SK-N-SH (cell line): Measurements from ENCODE around the gene EME2. TPM values are rescaled to one million over a fixed set of nuclear protein-coding genes. Genes with fewer than 3 reads are reported as not detected.

Source experiments
- CTCF ChIA-PET: fragments of 300-600, 350-600 bp; formaldehyde crosslinking; extraction: SDS; loops from one replicate; lab custom pipeline; 2021; lab: Yijun Ruan, JAX
- POLR2A ChIA-PET: fragments of 350-600 bp; sonication (Branson Sonifier 250); formaldehyde crosslinking; extraction: SDS; loops from one replicate; lab custom pipeline; 2020; ENCODE audit warnings: antibody characterized with exemption, inconsistent platforms; lab: Yijun Ruan, JAX
- DNase-seq: peaks from one replicate; pipeline ENCODE4 v3.0.0; 2012
- H2AFZ ChIP-seq: fragments of 200-600 bp; sonication (generic); 2 replicates; pipeline ENCODE4 v1.8.1; 2016; ENCODE audit warnings: antibody characterized with exemption, mild to moderate bottlenecking, low read depth
- H3F3A ChIP-seq: fragments of 200-600 bp; sonication (generic); replicated peaks from 2 replicates; pipeline ENCODE3; 2016; ENCODE audit warnings: antibody characterized with exemption, mild to moderate bottlenecking; ENCODE audit not compliant: insufficient read depth
- H3K27ac ChIP-seq, 2 experiments: fragments of 200-500 bp in 1 of 2; fragments of 200-600 bp in 1 of 2; sonication (Bioruptor generic) in 1 of 2; sonication (generic), shearing (Covaris generic) in 1 of 2; 2 replicates each; pipeline versions ENCODE4 v1.5.1 to v1.6.1; 2014 to 2016; ENCODE audit warnings: low read depth in 2 of 2, inconsistent platforms in 1 of 2, low read length in 1 of 2, mild to moderate bottlenecking in 1 of 2, mixed read lengths in 1 of 2
- H3K27me3 ChIP-seq: fragments of 200-600 bp; sonication (generic), shearing (Covaris generic); 2 replicates; pipeline ENCODE4 v1.6.1; 2016; ENCODE audit warnings: mixed run types; ENCODE audit not compliant: insufficient read depth
- H3K36me3 ChIP-seq, 2 experiments: fragments of 200-500 bp in 1 of 2; fragments of 200-600 bp in 1 of 2; sonication (Bioruptor generic) in 1 of 2; sonication (generic) in 1 of 2; replicated peaks in 1 of 2; 2 replicates each; pipeline versions ENCODE3 to v1.5.1; 2014 to 2016; ENCODE audit warnings: low read length in 1 of 2, mild to moderate bottlenecking in 1 of 2; ENCODE audit not compliant: insufficient read depth in 2 of 2, control insufficient read depth in 1 of 2
- H3K4me1 ChIP-seq, 2 experiments: fragments of 200-500 bp in 1 of 2; fragments of 200-600 bp in 1 of 2; sonication (Bioruptor generic) in 1 of 2; sonication (generic), shearing (Covaris generic) in 1 of 2; 2 replicates each; pipeline versions ENCODE4 v1.5.1 to v1.6.1; 2014 to 2016; ENCODE audit warnings: low read depth in 1 of 2, low read length in 1 of 2, mixed run types in 1 of 2; ENCODE audit not compliant: insufficient read depth in 2 of 2, control insufficient read depth in 1 of 2
- H3K4me2 ChIP-seq: fragments of 200-600 bp; sonication (generic), shearing (Covaris generic); 2 replicates; pipeline ENCODE4 v1.6.1; 2017; ENCODE audit warnings: mixed run types
- H3K4me3 ChIP-seq, 2 experiments: fragments of 200-500 bp in 1 of 2; fragments of 200-600 bp in 1 of 2; sonication (Bioruptor generic) in 1 of 2; sonication (generic), shearing (Covaris generic) in 1 of 2; 2 replicates each; pipeline versions ENCODE4 v1.5.1 to v1.8.1; 2014 to 2016; ENCODE audit warnings: low read depth in 2 of 2, inconsistent platforms in 1 of 2, low read length in 1 of 2, mild to moderate bottlenecking in 1 of 2, mixed read lengths in 1 of 2, moderate library complexity in 1 of 2
- H3K79me2 ChIP-seq: fragments of 200-600 bp; sonication (generic); 2 replicates; pipeline ENCODE4 v1.8.1; 2017; ENCODE audit warnings: mild to moderate bottlenecking; ENCODE audit not compliant: insufficient read depth
- H3K9ac ChIP-seq: fragments of 200-600 bp; sonication (generic); 2 replicates; pipeline ENCODE4 v1.6.1; 2017; ENCODE audit warnings: mixed run types
- H3K9me2 ChIP-seq: fragments of 200-600 bp; sonication (generic); 2 replicates; pipeline ENCODE4 v1.6.1; 2017; ENCODE audit warnings: mixed run types
- H3K9me3 ChIP-seq: fragments of 200-600 bp; sonication (generic); 2 replicates; pipeline ENCODE4 v1.6.1; 2017; ENCODE audit warnings: mixed run types, mild to moderate bottlenecking, moderate library complexity
- H4K20me1 ChIP-seq: fragments of 200-600 bp; sonication (generic); 2 replicates; pipeline ENCODE4 v1.6.1; 2017; ENCODE audit warnings: mild to moderate bottlenecking, mixed run types; ENCODE audit not compliant: insufficient read depth
- CHD2 ChIP-seq: fragments of 150-350 bp; IDR thresholded peaks from 2 replicates; pipeline ENCODE4 v1.6.1; 2018; ENCODE audit warnings: low read length; ENCODE audit not compliant: partially characterized antibody
- ELF1 ChIP-seq: IDR thresholded peaks from 2 replicates; pipeline ENCODE4 v1.4.0; 2012
- EP300 ChIP-seq, 2 experiments: IDR thresholded peaks; 2 replicates each; pipeline versions ENCODE4 v1.4.0 to v1.6.1; 2012; ENCODE audit warnings: borderline replicate concordance in 1 of 2, low read depth in 1 of 2, low read length in 1 of 2
- FOSL2 ChIP-seq: IDR thresholded peaks from 2 replicates; pipeline ENCODE4 v1.4.0; 2012; ENCODE audit warnings: low read depth, mild to moderate bottlenecking, moderate library complexity, borderline replicate concordance
- FOXJ3 ChIP-seq: sonication (generic); formaldehyde crosslinking; IDR thresholded peaks from 2 replicates; pipeline ENCODE4 v1.5.1; 2020; ENCODE audit warnings: mild to moderate bottlenecking, missing genetic modification reagents
- MEF2A ChIP-seq: IDR thresholded peaks from 2 replicates; pipeline ENCODE4 v1.4.0; 2012; ENCODE audit warnings: low read depth, borderline replicate concordance
- NRF1 ChIP-seq: IDR thresholded peaks from 2 replicates; pipeline ENCODE4 v1.6.1; 2012; ENCODE audit warnings: low read depth, mild to moderate bottlenecking, low read length
- RFX5 ChIP-seq: IDR thresholded peaks from 2 replicates; pipeline ENCODE4 v1.6.1; 2012; ENCODE audit warnings: mild to moderate bottlenecking, improper control_type of control experiment, low read length
- ZBTB33 ChIP-seq: IDR thresholded peaks from 2 replicates; pipeline ENCODE4 v1.4.0; 2012; ENCODE audit warnings: low read depth, borderline replicate concordance
- WGBS: methylation state at CpG from one replicate; pipeline ENCODE4 v1.1.6; 2017; ENCODE audit warnings: low lambda C conversion rate; 5-methylcytosine and 5-hydroxymethylcytosine counted together
- polyA plus RNA-seq, 3 experiments: library from polyadenylated mRNA; depleted of rRNA; stranded (reverse); fragments of >200 nt; gene quantifications; 2 replicates each; pipeline ENCODE4 v1.2.3, GENCODE V29; 2012

Gene EME2
- polyA plus RNA-seq, 1 of the 3 experiments (the other 2 are of a cell fraction), result 10.1 TPM

- no peak overlapping the region for H3K4me3 ChIP-seq
- no peaks in the 10 kb centered on the region for H4K20me1 ChIP-seq
- no peaks in the 10 kb centered on the region for H3K4me1 ChIP-seq
- CTCF ChIA-PET, result no interaction called here
- H3F3A ChIP-seq, result no peaks in the 10 kb centered on the region
- no peak overlapping the region for H2AFZ ChIP-seq
- no peaks in the 10 kb centered on the region; the same call in 1 of the 2 replicates for H3K79me2 ChIP-seq
- H3K27ac ChIP-seq, result no peak overlapping the region
- no peaks in the 10 kb centered on the region for H3K9me3 ChIP-seq
- H3K9ac ChIP-seq, result no peak overlapping the region
- no peaks in the 10 kb centered on the region for H3K27me3 ChIP-seq
- POLR2A ChIA-PET, result no interaction called here
- DNase-seq, result no peak
- no peaks in the 10 kb centered on the region for H3K9me2 ChIP-seq
- WGBS, result 92% methylated on average over 16 of the region's 18 CpGs
- H3K36me3 ChIP-seq, result peaks cover 0 to 41% of the 10 kb centered on the region in 2 experiments
- TF ChIP-seq ELF1 (no peak), FOXJ3 (CRISPR knock-in tag) (no peak), NRF1 (no peak), CHD2 (no peak), ZBTB33 (no peak)
- no peak overlapping the region for H3K4me2 ChIP-seq
These were observed 13.7 kb upstream of the EME2 start for GRCh38 chr16:1758923-1759322.

GRCh38 chr16:1759511-1759910, 13.1 kb upstream of the EME2 start:
- H3F3A ChIP-seq, result no peaks in the 10 kb centered on the region
- WGBS, result 97% methylated on average over 10 of the region's 21 CpGs
- H3K27me3 ChIP-seq, result no peaks in the 10 kb centered on the region
- H3K36me3 ChIP-seq, result peaks cover 0 to 46% of the 10 kb centered on the region in 2 experiments
- H4K20me1 ChIP-seq, result no peaks in the 10 kb centered on the region
- H3K4me1 ChIP-seq, result no peaks in the 10 kb centered on the region
- no peaks in the 10 kb centered on the region; the same call in 1 of the 2 replicates for H3K79me2 ChIP-seq
- CTCF ChIA-PET, result no interaction called here
- POLR2A ChIA-PET, result no interaction called here
- H3K9ac ChIP-seq, result no peak overlapping the region
- DNase-seq, result no peak
- no peaks in the 10 kb centered on the region for H3K9me3 ChIP-seq
- no peaks in the 10 kb centered on the region for H3K9me2 ChIP-seq
- H3K27ac ChIP-seq, result no peak overlapping the region
- no peak overlapping the region for H3K4me2 ChIP-seq
- no peak overlapping the region for H2AFZ ChIP-seq
- TF ChIP-seq EP300 (IDR thresholded peaks at IDR 0.05; ENCODE audit: borderline replicate concordance in 1 of 2, low read depth in 1 of 2, low read length in 1 of 2) (no peak), MEF2A (no peak), NRF1 (no peak), FOSL2 (no peak), RFX5 (no peak)
- no peak overlapping the region for H3K4me3 ChIP-seq

GRCh38 chr16:1760911-1761310, 11.7 kb upstream of the EME2 start:
- Histone ChIP-seq H4K20me1 (no peaks in the 10 kb centered on the region), H2AFZ (no peak overlapping the region), H3K27me3 (no peaks in the 10 kb centered on the region), H3K27ac (no peak overlapping the region), H3K4me1 (no peaks in the 10 kb centered on the region), H3K4me3 (no peak overlapping the region), H3K9me3 (no peaks in the 10 kb centered on the region), H3K36me3 (peaks cover 0 to 58% of the 10 kb centered on the region in 2 experiments), H3K79me2 (no peaks in the 10 kb centered on the region), H3K4me2 (no peak overlapping the region), H3F3A (no peaks in the 10 kb centered on the region), H3K9me2 (no peaks in the 10 kb centered on the region), H3K9ac (no peak overlapping the region)
- CTCF ChIA-PET, result interaction anchor here (0.9 to 1.0 kb wide), 2 partner anchors 13 to 35 kb away, joined by 3 read pairs; no protein-coding TSS in a partner anchor
- TF ChIP-seq NRF1, result no peak
- POLR2A ChIA-PET, result no interaction called here
- 88% methylated on average over 9 of the region's 15 CpGs for WGBS
- no peak for DNase-seq
